Choroid plexus epithelial cell (primary cell): ENCODE data around the gene CLPSL1.

Experiments
- DNase-seq: peaks from one replicate; pipeline ENCODE4 v3.0.0-alpha.2; 2010; ENCODE audit warnings: low read depth
- H3K4me3 ChIP-seq: 2 replicates; pipeline ENCODE4 v1.5.1; 2011; ENCODE audit warnings: low read depth, mild to moderate bottlenecking, control low read depth, low read length, moderate library complexity
- TF ChIP-seq, protein P1 (sequence below): conservative IDR thresholded peaks from 2 replicates; pipeline ENCODE4 v1.5.1; 2011; ENCODE audit warnings: low read depth, mild to moderate bottlenecking, control low read depth, inconsistent platforms, low read length, moderate library complexity

The CLPSL1 gene

DNA sequence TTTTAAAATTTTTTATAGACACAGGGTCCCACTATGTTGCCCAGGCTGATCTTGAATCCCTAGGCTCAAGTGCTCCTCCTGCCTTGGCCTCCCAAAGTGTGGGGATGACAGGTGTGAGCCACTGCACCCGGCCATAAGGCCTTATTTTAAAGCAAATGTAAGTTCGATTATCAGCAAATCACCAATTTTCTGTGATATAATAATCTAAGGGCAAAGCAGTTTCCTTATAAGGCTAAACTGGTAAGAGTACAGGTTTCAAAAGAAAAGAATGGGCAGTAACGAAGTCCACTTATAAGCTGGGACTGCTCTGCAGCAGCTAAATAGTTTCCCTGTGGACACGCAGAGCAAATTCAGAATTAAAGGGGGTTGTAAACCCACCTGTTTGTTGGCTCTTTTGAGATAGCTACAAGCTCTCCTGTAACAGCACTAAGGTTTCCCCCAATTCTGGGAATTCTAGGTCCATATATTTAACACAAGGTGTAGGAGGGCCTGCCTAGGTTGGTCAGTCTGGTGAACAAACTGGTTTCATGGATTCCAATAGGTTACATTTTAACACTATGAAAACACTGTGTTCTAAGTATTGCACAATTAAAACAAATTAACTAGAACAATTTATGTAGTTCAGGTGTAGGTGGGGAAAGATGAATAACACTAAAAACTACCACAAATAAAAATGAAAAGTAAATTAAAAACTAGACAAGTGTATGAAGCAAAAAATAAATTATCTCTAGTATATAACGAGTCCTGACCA lies 50.6 kb downstream of the CLPSL1 start:
- no peak for DNase-seq
- TF ChIP-seq, protein P1, sequence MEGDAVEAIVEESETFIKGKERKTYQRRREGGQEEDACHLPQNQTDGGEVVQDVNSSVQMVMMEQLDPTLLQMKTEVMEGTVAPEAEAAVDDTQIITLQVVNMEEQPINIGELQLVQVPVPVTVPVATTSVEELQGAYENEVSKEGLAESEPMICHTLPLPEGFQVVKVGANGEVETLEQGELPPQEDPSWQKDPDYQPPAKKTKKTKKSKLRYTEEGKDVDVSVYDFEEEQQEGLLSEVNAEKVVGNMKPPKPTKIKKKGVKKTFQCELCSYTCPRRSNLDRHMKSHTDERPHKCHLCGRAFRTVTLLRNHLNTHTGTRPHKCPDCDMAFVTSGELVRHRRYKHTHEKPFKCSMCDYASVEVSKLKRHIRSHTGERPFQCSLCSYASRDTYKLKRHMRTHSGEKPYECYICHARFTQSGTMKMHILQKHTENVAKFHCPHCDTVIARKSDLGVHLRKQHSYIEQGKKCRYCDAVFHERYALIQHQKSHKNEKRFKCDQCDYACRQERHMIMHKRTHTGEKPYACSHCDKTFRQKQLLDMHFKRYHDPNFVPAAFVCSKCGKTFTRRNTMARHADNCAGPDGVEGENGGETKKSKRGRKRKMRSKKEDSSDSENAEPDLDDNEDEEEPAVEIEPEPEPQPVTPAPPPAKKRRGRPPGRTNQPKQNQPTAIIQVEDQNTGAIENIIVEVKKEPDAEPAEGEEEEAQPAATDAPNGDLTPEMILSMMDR, result no peak
- H3K4me3 ChIP-seq, result no peak overlapping the region

DNA sequence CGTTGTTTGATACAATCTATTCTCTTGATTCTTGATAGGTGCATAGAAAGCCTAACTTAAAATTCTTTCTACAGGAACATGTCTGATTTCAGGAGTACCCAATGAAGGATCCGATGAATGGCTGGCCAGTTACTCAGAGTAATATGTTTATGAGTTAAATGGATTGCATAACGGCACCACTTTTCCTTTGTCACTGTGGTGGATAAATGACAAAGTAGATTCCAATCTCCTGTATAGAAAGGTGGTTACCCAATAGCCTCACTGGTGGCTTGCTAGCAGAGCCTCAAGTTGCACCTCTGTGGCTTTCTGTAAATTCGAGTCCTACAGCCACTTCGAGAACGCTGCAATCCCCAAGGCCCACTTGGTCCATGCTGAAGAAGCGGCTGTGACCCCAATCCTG lies 52.7 kb downstream of the CLPSL1 start:
- TF ChIP-seq, protein P1, result no peak
- no peak overlapping the region for H3K4me3 ChIP-seq
- DNase-seq, result peak; percentile 7
